ENCODE measurements around the gene MOB3B.

MOB3B gene

DNA sequence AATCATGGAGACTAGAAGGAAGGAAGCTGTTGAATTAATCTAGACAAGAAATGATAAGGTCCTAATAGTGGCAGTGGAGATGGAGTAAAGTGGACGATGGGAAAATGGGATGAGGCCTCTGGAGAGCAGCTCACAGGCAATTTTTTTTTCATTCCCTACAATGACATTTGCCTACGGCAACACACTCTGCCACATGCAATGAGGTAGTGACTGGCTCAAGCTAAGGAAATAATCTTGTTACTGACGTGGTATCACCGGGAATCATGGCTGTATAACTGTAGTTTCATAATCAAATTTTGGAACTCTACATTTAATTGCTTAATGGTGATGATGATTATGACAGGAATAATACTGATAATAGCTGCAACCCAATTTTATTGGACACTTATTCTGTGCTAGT, 12.1 kb upstream of the MOB3B start:
- DNase-seq (ENCODE audit: low read depth in 2 of 2) = no peak

DNA sequence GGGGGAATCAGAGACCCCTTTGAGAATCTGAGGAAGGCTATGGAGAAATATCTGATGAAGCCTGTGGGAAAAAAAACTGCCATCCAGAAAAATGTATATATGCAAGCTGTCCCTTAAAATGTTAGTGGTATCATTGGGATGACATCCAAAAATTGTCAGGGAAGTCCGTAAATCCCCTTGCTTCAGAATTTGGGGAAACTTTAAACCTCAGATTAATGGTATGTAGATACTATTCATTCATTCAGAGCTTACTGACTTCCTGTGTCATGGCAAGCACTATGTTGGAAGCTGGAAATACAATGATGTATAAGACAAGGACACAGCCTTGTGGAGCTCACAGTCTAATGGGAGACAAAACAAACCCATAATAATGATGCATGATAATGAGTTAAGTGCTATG, 10.9 kb upstream of the MOB3B start:
- DNase-seq (ENCODE audit: low read depth in 2 of 2) = no peak

DNA sequence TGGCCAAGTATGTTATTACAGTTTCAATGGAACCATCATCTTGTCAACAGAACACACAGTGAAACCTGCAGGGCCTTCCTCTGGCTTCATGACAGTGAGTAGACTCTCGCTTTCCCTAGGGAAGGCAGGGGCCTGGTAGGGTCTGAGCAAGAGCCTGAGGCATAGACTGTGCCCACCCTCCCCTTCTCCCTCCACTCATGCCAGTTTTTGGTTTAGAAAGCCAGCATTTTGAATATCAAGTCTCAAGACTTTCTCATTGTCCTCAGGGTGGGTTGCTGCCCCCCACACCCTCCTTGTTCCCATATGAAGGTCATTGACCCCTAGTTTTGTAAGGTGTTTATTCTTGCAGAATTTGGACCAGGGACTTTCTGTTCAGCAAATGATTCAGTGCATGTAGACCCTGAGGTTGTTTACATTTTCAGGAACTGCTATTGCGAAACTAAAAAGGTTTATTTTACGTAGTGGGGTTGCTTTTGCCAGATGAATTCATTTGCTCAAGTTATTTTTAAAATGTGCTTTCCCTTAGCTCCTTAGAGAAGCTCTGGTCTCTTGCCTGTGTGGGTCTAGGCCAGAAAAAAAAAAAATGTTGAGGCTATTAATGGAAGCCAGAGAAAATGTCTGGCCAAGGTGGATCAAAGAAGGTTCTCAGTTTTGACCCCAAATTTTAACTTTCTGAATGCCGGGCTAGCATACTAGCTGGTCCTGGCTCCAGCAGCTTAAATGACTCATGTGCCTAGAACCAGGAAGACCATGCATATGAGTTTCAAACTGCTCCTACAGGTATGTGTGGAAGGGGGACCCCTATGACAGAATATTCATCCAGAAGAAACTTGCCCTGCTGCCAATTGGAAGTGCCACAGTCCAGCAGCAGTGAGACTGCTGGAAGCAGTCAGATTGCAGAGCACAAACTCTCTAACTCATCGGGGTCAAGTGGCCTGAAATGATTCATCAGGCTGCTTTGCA, 10.1 kb upstream of the MOB3B start:
- no peak for DNase-seq (ENCODE audit: low read depth in 2 of 2)

DNA sequence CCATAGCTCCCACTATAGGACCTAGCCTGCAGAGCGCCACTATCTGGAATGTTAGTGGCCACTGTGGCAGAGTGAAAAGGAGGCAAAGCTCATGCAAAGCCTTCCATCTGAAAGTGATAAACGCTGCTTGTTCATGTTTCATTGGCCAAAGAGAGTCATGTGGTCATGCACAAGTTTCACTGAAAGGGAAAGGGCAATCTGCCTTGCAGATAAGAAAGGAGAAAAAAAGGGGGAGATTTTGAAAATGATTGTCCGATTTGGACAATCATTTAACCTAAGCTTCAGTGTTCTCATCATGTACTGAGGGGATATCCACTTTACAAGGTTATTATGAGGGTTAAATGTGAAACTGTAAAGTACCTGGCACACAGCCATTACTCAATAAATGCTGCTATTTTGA, 9.0 kb upstream of the MOB3B start:
- DNase-seq (ENCODE audit: low read depth in 2 of 2) = no peak

DNA sequence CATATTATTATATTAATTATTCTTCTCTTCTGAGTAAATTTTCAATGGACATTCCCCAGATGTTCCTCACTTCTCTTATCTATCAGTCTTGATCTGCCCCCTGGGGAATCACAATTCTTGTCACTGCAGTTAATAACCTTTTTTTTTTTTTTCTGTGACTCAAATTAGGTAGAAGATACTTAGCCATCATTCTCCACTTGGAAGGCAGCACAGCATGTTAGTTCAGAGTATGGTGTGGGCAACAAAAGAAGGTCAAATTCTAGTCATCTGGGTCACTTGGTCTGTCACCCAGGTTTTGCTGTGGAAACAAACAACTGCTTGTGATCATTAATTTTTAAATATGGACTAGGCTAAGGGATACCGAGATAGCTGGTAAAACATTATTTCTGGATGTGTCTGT, 8.1 kb upstream of the MOB3B start:
- DNase-seq (ENCODE audit: low read depth in 2 of 2) = no peak

DNA sequence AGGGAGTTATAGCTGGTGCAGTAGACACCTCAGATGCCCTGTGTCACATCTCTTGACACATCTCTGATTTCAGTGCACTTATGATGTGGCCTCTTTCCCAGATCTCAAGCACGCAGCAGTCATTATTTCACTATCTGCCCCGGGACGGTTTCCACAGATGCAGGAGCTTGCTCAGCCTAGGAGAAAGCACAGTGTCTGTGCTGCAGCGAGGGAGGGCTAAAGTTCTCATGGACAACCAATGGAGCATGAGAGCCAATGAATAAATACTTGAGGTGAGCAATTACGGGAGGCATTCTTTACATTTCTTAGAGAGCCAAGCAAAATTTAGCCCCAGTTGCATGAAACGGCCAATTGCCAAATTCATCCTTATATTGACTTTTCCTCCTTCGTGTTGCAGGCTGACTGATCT, 7.4 kb upstream of the MOB3B start:
- DNase-seq (ENCODE audit: low read depth in 2 of 2) = no peak

DNA sequence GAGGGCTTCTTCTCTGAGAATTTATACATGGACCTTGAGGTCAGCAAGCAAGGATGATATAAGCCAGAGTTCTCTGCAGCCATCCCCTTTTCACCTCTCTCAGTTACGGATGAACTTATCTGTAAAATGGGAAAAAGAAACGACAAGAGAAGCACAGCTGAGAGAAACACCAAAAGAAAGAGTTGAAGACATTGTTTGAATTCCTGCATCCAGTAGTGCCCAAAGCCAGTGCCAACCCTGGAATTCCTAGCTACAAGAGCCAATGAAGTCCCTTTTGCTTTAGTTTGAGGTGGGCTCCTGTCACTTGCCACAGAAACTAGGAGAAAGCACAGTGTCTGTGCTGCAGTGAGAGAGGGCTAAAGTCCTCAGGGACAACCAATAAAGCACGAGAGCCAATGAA, 6.6 kb upstream of the MOB3B start:
- no peak for DNase-seq (ENCODE audit: low read depth in 2 of 2)

DNA sequence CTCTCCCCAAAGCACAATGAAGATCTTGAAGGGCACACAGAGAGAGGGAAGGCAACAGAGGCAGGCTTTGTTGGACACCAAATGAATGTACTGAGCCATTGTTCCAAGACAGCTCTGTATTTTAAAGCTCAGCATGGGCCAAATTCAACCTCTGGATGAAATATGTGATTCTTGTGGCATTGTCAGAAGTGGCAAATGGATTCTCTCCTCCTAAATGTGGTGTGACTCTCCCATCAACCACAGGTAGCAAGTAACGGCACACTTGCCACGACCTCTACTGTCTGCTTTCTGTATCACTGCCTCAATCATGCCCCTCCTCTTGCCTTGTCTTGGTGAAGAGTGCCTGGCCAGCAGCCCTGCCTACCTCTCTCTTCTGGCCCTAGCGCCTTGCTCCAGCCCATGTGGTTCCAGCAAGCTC, 6.1 kb upstream of the MOB3B start:
- no peak for DNase-seq (ENCODE audit: low read depth in 2 of 2)

DNA sequence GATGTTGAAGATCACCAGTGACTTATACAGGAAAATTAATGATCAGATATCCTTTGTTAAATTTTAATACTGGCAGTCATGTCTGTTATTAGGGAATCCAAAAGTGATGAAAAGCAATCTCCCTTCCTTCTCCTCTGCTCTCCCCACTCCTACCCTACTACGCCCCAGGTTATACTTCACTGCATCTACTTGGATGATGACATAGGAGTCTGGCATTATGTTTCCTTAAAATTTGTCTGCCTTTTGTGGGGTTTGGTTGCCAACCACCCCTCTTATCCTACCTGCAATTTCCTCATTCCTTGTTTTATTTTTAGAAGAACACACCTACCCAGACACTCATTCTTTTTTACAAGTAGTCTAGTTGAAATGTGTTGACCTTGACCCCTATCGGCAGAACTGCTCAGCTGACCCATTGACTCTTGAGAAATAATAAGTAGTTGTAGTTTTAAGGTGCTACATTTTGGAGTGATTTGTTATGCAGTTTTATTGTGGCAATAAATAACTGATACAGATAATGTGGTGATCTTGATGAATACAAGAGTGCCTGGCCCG, 5.1 kb upstream of the MOB3B start:
- no peak for DNase-seq (ENCODE audit: low read depth in 2 of 2)

DNA sequence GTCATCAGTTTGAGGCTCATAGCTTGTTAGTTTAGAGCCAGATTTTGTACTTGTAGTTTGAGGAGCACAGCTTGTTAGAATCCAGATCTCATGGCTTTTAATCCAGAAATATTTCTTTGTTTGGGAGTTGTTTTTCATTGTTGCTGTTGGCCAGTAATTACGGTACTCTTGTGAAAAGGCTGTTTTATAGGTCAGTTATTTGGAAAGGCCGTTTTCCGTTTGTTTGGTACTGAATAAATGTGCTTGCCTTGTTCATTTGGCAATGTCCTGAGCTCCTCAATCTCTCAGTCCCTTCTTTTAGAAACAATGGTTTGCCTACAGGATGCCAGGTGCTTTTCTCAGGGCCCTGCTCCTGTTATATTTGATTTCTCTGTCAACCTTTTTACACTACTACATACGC, 4.5 kb upstream of the MOB3B start:
- no peak for DNase-seq (ENCODE audit: low read depth in 2 of 2)

DNA sequence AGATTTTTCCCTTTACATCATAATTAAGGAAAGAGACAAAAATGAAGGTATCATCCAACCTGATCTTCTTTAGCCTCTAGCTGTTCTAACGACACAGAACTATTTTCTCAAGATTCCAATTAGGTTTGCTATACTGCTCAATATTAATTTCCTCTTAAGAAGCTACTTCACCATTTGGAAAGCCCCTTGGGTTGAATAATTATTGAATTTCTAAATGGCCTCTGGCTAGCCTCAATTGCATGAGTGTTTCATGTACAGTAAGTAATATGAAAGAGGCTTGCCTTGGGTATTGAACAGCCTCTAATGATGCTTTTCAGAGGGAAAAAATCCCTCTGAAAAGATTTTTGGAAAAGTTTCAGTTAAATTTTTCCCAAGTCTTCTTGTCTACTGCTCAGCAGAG, 3.7 kb upstream of the MOB3B start:
- no peak for DNase-seq (ENCODE audit: low read depth in 2 of 2)

DNA sequence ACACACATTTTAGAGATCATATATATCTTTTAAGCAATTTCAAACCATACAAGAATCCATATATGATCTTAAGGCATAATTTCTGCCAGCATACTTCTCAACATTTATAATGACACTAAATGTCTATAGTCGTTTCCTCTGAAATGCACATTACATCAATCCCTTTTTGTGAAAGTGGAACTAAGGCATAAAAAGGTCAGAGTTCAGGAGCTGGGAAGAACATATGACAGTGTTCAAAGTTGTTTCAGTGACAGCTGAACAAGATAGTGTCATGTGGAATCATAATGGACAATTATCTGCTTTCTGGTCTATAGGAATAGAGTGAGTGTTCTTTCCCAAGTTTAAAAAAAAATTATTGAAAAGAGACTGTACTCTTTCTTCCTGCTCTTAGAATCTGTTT, 2.4 kb upstream of the MOB3B start:
- DNase-seq (ENCODE audit: low read depth in 2 of 2) = no peak

DNA sequence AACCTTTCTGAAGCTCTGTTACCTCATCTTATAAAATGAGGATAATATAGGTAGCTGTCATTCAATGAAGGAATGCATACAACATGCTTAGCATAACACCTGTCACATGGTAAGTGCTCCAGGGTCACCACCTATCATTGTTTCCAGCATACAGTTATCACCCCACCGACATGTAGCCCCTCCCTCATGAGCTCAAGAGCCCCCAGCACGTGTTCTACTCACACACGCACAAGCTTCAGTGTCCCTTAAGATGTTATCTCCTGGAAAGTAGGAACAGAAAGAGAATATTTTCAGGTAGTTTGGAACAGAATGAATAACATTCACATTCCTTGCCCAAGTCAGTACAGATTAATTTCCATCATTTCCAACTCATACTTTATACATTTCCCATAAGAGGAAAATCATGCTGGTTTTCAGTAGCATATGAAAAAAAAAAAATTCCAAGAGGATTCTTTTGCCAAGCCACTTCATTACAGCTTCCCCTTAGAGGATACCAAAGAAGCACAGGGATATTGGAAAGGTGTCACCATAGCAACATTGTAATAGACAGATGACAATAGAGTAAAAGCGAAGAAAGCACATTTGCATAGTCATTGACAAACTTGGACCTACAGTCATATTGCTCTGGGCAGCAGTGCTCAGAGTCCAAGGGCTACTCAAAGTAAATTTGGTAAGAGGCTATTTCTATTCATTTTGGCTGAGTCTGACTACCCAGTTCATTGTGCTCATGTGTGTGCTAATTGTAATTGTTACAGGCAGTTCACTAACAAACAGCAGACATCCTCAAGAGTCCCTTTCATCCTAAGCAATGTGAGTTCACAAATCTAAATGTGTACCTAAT, 1.5 kb upstream of the MOB3B start:
- DNase-seq (ENCODE audit: low read depth in 2 of 2) = no peak

DNA sequence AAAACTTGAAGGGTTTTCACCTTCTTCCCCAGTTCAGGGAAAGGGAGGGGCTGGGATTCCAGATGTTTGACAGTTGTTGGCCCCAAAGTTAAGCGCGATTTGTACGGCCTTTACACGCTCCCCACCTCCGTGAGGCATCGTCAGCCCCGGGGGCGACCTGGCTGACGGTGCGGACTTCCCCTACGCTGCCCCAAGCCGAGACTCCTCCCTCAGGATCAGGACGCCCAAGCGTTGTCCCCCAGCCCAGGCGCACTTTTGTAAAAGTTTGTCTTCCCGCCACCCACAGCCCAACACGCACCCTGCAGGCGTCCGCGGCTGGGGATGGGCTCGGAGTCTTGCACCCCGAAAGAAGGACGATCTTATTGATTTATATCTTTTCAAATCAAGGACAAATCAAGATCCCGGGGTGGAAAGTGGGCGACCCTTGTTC, 713 bp downstream of the MOB3B start:
- peak in 1 of 2 donors; percentile 7 for DNase-seq (ENCODE audit: low read depth in 2 of 2)

DNA sequence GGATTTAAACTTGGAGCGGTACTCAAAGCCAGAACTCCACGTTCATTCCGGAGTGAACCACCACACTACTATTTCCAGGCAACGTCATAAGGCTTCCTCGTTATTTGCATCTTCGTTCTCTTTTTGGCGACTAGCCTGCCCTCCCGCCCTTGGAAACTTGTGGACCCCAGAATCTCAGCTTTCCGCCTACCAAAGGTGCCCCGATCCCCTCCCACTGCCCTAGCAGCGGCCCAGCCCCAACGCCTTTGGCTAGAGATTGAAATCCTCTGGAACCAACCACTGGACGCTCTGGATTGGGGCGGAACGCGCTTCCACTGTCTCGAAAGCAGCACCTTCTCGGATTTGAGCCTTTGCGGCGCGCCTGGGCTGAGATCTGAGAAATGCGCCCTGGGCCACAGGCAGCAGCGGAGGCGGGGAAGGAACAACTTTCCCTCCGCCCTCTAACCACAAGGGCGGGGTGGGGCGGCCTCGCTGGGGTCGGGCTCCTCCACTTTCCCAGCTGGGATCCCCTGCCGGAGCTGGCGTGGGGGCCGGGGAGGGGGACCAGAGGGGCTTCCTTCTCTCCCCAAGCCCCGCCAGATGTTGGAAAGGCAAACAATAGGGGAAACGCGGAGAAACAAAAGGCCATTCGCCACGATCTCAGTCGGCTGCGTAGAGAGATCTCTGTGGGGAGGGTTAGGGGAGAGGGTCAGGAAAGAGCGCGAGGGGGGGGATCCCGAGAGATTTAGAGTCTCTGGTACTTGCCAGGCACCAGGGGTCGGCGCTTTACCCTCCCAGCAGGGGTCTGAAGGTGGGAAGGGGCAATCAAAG, 1.3 kb downstream of the MOB3B start:
- peak in 1 of 2 donors; percentile 16 for DNase-seq (ENCODE audit: low read depth in 2 of 2)

DNA sequence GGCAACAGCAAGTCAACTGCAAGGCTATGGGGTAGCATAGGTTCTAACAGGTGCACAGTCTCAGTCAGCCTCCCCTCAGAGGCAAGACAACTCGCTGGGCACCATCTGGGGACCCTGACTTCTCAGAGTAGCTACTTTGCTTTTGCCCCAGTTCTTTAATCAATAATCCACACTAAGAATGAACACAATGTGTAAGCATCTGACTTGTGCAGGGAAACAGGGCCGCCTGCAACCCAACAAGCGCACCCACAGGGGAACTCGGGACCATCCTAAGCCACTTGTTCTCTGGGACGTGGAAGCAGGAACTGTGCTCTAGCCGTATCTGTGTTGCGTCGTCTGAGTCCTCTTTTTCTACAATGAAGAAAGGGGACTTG, 1.9 kb downstream of the MOB3B start:
- no peak for DNase-seq (ENCODE audit: low read depth in 2 of 2)

DNA sequence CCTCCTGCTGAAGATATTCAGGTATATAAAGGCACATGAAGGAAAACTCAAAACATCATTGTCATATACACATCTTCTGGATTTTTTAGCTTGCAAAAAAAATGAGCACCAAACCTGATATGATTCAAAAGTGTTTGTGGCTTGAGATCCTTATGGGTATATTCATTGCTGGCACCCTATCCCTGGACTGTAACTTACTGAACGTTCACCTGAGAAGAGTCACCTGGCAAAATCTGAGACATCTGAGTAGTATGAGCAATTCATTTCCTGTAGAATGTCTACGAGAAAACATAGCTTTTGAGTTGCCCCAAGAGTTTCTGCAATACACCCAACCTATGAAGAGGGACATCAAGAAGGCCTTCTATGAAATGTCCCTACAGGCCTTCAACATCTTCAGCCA, 5.4 kb downstream of the MOB3B start, which contains the start of gene IFNK:
TSS of gene IFNK (plus strand) at position 55 of the 400 bp plus-strand sequence. CDS start at position 102, 47 bp downstream.
- DNase-seq (ENCODE audit: low read depth in 2 of 2) = no peak

DNA sequence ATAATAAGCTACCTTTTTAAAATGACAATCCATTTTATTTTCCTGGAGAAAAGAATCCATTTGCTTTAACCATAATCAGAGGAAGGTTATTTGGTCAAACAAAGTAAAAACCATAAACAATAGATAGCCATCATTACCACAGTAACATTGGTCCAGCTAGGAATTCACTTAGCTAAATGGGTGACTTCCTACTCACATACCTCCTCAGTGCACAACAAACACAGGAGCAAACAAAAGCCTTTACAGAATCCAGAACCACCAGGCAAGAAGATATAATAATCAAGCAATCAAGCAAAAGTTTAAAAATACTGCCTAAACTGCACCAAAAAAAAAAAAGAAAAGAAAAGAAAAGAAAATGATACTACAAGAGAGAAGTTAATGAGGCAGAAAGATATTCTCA, 6.5 kb downstream of the MOB3B start:
- no peak for DNase-seq (ENCODE audit: low read depth in 2 of 2)

DNA sequence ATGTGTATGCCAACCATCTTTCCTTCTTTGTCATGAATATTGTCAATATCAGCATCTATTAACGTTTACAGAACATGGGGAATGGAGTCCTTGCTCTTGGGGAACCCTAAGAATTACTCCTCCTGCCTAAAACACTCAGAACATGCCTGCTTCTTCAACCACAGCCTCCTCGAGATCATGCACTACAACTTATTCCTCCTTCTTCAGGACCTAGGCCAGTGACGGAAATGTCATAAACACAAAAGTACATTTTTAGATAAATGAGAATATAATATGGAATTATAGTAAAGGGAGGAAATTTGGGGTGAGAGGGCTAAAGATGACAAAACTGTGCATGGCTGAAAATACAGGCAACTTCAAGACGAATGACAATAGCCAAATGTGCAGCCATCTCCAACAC, 8.6 kb downstream of the MOB3B start:
- no peak for DNase-seq (ENCODE audit: low read depth in 2 of 2)

DNA sequence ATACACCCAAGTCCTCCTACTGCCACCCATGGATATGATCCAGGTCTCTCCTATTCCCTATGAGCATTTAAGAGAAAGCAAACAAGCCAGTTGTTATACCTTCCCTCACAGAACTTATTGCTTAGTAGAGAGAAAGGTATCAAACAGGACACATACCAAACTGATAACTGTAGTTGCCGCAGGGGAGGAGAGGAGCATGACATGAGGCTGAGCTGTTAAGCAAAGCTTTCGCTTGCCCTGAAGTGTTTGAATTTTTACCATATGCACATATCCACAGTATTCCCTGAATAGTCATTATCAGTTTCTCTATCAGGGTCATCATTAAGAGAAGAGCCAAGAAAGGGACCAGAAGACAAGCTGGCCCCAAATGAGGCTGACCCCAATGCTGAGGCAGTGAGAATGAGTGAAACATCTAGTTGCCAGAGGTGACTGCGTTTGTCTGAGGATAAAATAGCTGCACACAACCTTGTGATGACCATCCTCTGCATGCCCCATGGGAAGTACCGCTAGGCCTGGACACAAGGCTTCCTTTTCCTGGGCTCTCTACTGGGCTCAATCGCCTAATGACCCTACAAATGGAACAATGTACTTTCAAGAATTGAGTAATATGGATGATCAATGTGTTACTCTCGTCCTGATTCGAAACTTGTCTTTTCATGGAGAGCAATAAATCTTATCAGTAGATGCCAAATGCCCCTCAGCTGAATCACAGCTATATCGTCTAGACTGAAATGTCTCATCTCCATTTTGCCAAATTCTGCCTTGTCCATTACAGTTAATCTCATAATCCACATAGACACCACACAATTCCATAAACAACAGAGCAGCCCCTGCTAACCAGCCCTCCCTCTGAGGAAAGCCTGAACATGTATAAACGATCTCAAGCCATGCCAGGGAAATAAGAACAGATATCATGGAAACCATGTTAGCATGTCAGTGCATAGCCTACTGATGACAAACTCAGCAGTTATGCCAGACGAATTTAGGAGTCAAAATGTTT, 9.8 kb downstream of the MOB3B start:
- DNase-seq (ENCODE audit: low read depth in 2 of 2) = no peak
